Islet precursor cell (in vitro differentiated cells): ENCODE data around the gene MGAT4A.
"Not testable (repeated sequence)": the region's sequence is repeated elsewhere in the genome, so short reads cannot be mapped to it uniquely, and the experiment has no call there.

ENCODE experiments used
- DNase-seq: peaks from one replicate; pipeline ENCODE4 v3.0.0-alpha.2; 2018

Gene MGAT4A

DNA sequence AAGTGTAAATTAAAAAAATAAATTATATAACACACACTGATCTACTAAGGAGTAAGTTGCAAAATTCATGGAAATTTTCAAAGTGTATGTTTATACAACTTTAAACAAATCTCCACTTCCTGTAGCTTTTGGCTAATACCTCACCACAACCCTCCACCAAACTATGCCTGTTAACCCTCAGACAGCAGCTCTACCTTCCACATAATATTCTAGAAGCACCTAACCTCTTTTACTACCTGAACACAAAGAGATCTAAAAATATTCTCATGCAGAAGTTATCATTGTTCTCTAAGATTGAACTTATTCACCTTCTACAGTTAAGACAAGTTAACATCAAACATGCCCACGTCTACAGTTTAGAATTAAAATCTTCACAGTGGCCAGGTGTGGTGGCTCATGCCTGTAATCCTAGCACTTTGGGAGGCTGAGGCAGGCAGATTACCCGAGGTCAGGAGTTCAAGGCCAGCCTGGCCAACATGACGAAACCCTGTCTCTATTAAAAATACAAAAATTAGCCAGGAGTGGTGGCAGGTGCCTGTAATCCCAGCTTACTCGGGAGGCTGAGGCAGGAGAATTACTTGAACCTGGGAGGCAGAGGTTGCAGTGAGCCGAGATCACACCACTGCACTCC, 2.7 kb downstream of the MGAT4A start:
- not testable (repeated sequence) for DNase-seq

GRCh38 chr2:98727369-98728087, 3.4 kb downstream of the MGAT4A start:
- no peak for DNase-seq

DNA sequence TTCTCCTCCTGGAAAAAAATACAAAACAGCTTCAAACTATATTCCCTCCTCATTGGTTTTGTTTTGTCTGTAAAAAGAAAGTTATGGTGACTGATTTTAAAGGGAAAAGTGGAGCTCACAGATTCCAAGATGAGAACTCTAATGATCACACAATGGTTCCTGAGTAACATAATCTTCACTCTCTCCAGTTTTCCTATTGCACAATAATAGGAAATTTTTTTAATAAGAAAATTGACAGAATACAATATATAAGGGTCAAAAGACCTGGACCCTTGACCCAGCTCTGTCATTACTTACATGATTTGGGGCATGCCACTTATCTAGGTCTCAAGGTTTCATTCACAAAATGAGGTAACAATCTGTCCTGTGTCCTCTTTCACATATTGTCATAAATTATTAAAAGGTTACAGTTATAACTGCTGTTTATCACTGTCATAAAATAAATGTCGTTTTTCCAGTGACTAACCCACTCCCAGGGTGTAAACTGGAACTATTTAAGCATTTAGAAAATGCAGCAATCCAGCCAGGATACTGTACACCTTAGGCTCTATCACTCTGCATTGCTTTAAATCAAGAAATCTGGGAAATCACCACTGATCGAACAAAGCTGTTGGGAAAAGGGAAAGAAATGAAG, 4.1 kb downstream of the MGAT4A start:
- DNase-seq = no peak

DNA sequence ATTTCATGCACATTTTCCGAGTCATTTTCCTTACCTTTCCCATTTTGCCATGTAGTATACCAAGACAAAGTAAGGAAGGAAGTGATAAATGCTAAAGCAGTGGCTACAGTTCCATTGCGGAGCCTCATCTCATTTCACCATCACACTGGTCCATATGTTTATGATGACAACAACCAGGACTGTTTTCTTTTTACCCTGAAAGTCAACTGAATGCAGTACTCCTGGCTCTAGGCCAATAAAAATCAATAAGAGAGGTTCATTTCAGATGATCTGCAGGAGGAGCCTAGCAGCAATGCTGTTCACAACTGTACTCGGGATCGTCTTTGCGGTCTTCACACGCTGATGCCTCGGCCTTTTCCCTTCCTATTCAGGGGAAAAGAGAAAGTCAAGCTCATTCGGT, 4.7 kb downstream of the MGAT4A start:
- DNase-seq = no peak

GRCh38 chr2:98720286-98720685, 10.6 kb downstream of the MGAT4A start:
- no peak for DNase-seq

- DNase-seq = no peak
These were observed 13.3 kb downstream of the MGAT4A start for GRCh38 chr2:98717621-98718020.

- no peak for DNase-seq
These were observed 14.1 kb downstream of the MGAT4A start for GRCh38 chr2:98716786-98717185.

- no peak for DNase-seq
These were observed 15.0 kb downstream of the MGAT4A start for GRCh38 chr2:98715812-98716451.

- no peak for DNase-seq
These were observed 17.5 kb downstream of the MGAT4A start for GRCh38 chr2:98713332-98714015.

GRCh38 chr2:98712145-98712544, 18.8 kb downstream of the MGAT4A start:
- no peak for DNase-seq

- DNase-seq = no peak
These were observed 19.4 kb downstream of the MGAT4A start for GRCh38 chr2:98711506-98711905.

DNA sequence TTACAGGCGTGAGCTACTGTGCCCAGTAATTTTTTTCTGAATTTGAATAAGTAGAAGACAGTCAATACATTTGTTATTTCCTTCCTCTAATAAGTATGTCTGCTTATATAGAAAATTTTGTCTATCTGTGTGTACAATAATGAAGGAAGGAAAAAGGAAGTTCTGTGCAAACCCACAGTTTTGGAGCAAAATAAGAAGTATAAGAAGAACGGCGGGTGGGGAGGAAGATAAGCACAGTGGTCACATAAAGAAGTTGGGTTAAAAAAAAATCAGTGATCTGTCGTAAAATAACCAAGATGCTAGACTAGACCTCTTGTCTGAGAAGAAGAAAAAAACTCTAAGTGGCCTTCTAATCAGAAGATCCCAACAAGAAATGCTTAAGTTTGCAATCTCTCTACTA, 20.2 kb downstream of the MGAT4A start:
- DNase-seq = no peak

DNA sequence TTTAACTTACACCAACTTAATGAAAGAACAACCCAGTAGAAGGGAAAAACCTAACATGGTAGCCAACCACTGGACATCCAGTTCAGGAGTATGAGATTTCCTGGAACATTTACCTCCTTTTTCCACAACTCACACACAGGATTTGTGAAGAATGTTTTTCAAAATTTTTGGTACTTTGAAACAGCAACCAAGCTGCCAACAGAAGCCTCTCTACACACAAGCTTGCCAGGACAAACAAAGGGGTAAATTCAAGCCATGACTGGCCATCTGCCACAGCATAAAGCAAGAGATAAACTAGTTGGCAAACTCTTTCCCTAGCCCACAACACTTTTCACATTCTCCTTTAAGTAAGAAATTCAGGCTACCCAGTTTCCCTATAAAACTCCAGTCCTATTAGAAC, 21.4 kb downstream of the MGAT4A start:
- no peak for DNase-seq

GRCh38 chr2:98708396-98709186, 22.3 kb downstream of the MGAT4A start:
- DNase-seq = no peak

- DNase-seq = no peak
These were observed 24.3 kb downstream of the MGAT4A start for GRCh38 chr2:98706591-98706990.

DNA sequence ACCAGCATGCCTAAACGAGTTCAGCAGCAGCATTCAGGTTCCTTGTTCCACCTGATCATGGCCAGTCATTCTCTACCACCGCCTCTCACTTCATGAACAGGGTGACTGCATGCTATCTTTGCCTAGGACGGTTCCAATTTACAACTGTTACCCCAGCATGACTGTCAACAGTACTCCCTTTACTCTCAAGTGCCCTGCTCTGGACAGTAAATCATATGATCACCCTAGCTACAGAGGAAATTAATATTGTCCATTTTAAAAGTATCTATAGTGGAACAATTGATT, 25.7 kb downstream of the MGAT4A start:
- DNase-seq = no peak

DNA sequence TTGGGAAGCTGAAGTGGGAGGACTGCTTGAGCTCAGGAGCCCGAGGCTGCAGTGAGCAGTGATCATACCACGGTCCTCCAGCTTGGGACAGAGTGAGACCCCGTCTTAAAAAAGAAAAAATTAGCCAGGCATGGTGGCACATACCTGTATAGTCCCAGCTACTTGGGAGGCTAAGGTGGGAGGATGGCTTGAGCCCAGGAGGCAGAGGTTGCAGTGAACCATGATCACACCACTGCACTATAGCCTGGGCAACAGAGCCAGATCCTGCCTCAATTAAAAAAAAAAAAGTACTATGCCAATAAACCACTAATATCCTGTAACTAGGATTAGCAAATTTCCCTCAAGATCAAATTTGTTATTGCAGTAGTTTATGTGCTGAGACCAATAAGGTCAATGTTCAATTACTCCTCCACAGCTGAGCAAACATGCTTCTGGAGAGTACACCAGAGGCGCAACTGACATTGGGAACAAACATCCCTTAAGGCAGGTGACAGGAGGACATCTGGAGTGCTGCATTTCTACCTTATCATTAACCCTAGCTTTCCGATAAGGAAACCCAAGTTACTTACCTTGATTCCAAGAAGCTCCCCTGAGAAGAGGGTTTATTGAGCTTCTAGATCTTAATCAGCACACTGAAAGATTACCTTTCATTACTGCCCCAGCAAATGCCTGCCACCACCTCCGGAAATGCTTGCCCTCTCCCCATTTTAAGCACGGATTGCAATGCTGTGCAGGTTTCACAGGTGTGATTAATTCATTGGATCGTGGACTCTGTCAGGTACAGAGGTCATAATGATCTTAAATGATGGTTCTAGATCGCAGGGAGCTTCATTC, 26.2 kb downstream of the MGAT4A start:
- DNase-seq = no peak

DNA sequence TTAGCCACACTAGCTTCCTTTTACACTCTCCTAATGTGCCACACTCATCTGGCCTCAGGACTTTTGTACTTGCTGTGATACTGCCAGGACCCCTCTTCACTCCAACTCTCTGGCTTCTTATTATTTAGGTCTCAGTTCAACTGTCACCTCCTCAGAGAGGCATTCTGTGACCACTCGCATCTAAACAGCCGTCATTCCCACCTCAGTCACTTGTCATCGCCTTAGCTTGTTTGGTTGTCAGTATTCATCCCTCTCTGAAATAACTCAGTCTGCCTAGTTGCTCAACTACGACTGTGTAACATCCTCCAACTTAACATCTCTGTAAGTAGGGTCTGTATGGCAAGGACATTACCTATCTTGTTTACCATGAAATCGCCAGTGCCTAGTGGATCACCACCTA, 27.2 kb downstream of the MGAT4A start:
- DNase-seq = no peak

DNA sequence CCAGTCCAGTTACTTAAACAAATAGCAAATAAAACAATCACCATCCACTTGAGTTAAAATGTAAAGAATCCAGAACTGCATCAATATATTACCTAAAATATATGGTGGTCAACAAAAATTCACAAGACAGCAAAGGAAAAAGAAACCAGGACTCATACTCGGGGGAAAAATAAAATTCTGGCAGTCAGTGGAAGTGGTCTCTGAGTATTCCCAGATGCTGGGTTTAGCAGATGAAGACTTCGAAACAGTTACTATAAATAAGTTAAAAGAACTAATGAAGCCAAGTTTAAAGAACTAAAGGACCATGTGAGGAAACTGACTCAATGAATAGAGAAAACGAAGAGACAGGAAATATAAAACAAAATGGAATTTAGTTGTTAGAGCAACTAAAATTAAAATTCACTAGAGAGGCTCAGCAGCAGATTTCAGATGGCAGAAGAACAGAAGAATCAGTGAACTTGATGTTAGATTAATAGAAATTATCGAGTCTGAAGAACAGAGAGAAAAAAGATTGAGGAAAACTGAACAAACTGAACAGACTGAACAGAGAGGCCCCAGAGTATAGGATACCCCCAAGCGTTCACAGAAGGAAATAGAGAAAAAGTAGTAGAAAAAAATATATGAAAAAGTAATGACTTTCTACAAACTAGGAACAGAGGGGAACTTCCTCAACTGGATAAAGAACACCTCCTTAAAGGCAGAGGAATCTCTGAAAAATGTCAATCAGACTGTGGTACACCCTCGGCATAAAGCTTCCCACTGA, 27.9 kb downstream of the MGAT4A start:
- DNase-seq = no peak

- no peak for DNase-seq
These were observed 28.7 kb downstream of the MGAT4A start for GRCh38 chr2:98702127-98702802.
